Adrenal gland (tissue), 12 donors: ENCODE results near the gene PSMB2. TPM values are rescaled to one million over a fixed set of nuclear protein-coding genes. Genes with fewer than 3 reads are reported as not detected.

Experiments used
- DNase-seq, 7 donors: peaks; one replicate each; pipeline ENCODE4 v3.0.0-alpha.2; 2019 to 2020
- H3K27ac ChIP-seq, 5 donors: fragments of 200-600 bp; sonication (generic) in 4 of 5; 1 replicate in 3 of 5; 2 replicates in 2 of 5; pipeline versions ENCODE4 v1.5.1 to v1.8.0; 2016 to 2020; ENCODE audit warnings: mild to moderate bottlenecking in 1 of 5
- H3K27me3 ChIP-seq: fragments of 200-600 bp; 2 replicates; pipeline ENCODE4 v1.8.0; 2021
- H3K36me3 ChIP-seq, 2 donors: fragments of 200-600 bp; replicated peaks in 1 of 2; 1 replicate in 1 of 2; 2 replicates in 1 of 2; pipeline versions ENCODE4 v1.5.1 to v1.8.0; 2018 to 2022
- H3K4me1 ChIP-seq, 2 donors: fragments of 200-600 bp; replicated peaks in 1 of 2; 1 replicate in 1 of 2; 2 replicates in 1 of 2; pipeline versions ENCODE4 v1.5.1 to v1.8.0; 2018 to 2021
- H3K4me3 ChIP-seq, 4 donors: fragments of 200-600 bp; sonication (generic) in 3 of 4; one replicate each; pipeline ENCODE4 v1.5.1; 2016 to 2018
- H3K9me3 ChIP-seq, 3 donors: fragments of 200-600 bp; sonication (generic) in 1 of 3; replicated peaks in 1 of 3; 1 replicate in 2 of 3; 2 replicates in 1 of 3; pipeline versions ENCODE4 v1.5.1 to v1.8.0; 2016 to 2021
- CTCF ChIP-seq, 6 experiments: fragments of 450-650 bp in 4 of 6; fragments of 200-600 bp in 2 of 6; sonication (generic) in 1 of 6; IDR thresholded peaks; 1 replicate in 5 of 6; 2 replicates in 1 of 6; pipeline versions ENCODE4 v1.5.1 to v1.8.0; 2016 to 2021; ENCODE audit warnings: antibody characterized with exemption in 6 of 6, mild to moderate bottlenecking in 2 of 6, moderate library complexity in 1 of 6
- POLR2A ChIP-seq, 2 donors: fragments of 450-650 bp; IDR thresholded peaks; one replicate each; pipeline ENCODE4 v1.6.1; 2017; ENCODE audit warnings: antibody characterized with exemption in 2 of 2, mild to moderate bottlenecking in 2 of 2, moderate library complexity in 1 of 2
- WGBS, 4 donors: extraction: QIAGEN DNeasy Blood & Tissue Kit in 2 of 4; methylation state at CpG; one replicate each; pipeline versions ENCODE4 v1.1.5 to v1.1.7; 2013 to 2017; 5-methylcytosine and 5-hydroxymethylcytosine counted together
- intact Hi-C, 2 donors: fragments of 100-400 bp; cut with DNase I; formaldehyde crosslinking; loops; one replicate each; pipeline versions ENCODE4 v1.14.1 to v1.15.0; 2022 to 2023
- polyA plus RNA-seq, 3 donors: library from polyadenylated mRNA; stranded (reverse); fragments of 200-250 nt in 2 of 3; fragments of 350-450 nt in 1 of 3; fragmentation: Illumina TruSeq in 1 of 3; extraction: RNeasy Lipid Tissue Mini Kit (QIAGEN cat#74804) in 1 of 3; gene quantifications; one replicate each; pipeline ENCODE4 v1.2.3, GENCODE V29; 2013 to 2014
- total RNA-seq, 9 donors: library from RNA; depleted of rRNA in 4 of 9; stranded (reverse); fragments of >200 nt in 4 of 9; fragments of 120-200 nt in 1 of 9; fragmentation: NEBNext Ultra II Directional in 1 of 9; extraction: Animal tissue kit (Norgen Biotek cat#: 25700) in 1 of 9; gene quantifications; one replicate each; pipeline versions ENCODE4 v1.1.0 to v1.2.4, GENCODE V29; 2013 to 2023
- donor health status: healthy with polysubstance abuse.
- donor health status: Bipolar disorder and iron deficiency.
- donor health status: DM: yes; HTN: yes; CAD: no.
- donor health status: DM: no; HTN: no; CAD: no.
- donor health status: DM: no; HTN: no; CAD: no.
- donor health status: DM: yes; HTN: yes; CAD: no.

Gene PSMB2
- total and polyA plus RNA-seq, 12 donors: 23.5 to 120 (median 51.0) TPM

GRCh38 chr1:35672116-35672515 is 30.8 kb upstream of the PSMB2 start:
- TF ChIP-seq CTCF (IDR thresholded peaks at IDR 0.05): no peak
- no peaks in the 10 kb centered on the region for H3K36me3 ChIP-seq

GRCh38 chr1:35668506-35668905 is 27.2 kb upstream of the PSMB2 start:
- H3K4me3 ChIP-seq: no peak overlapping the region
- intact Hi-C loops: no loop called here
- H3K27ac ChIP-seq: no peak overlapping the region
- TF ChIP-seq POLR2A (IDR thresholded peaks at IDR 0.05): no peak
- no peak for TF ChIP-seq CTCF (IDR thresholded peaks at IDR 0.05)
- DNase-seq: no peak
- no peaks in the 10 kb centered on the region for H3K4me1 ChIP-seq
- 69 to 74% (median 70%) methylated on average over 5 of the region's 5 CpGs for WGBS, 4 donors
- H3K9me3 ChIP-seq: no peaks in the 10 kb centered on the region
- H3K36me3 ChIP-seq: no peaks in the 10 kb centered on the region
- H3K27me3 ChIP-seq: peaks cover 4% of the 10 kb centered on the region

More at GRCh38 chr1:35672116-35672515, 30.8 kb upstream of the PSMB2 start:
- WGBS, 4 donors: 70 to 81% (median 76%) methylated on average over 4 to 6 of the region's 6 CpGs
- no peak for DNase-seq
- no peaks in the 10 kb centered on the region for H3K4me1 ChIP-seq
- intact Hi-C loops: no loop called here
- H3K9me3 ChIP-seq: no peaks in the 10 kb centered on the region
- no peaks in the 10 kb centered on the region for H3K27me3 ChIP-seq
- no peak overlapping the region for H3K4me3 ChIP-seq
- no peak overlapping the region for H3K27ac ChIP-seq

- DNase-seq: no peak
- no peak overlapping the region for H3K4me3 ChIP-seq
- WGBS, 4 donors: 33 to 64% (median 41%) methylated on average over 1 of the region's 1 CpG
- no peaks in the 10 kb centered on the region for H3K9me3 ChIP-seq
- H3K27ac ChIP-seq: no peak overlapping the region
- H3K36me3 ChIP-seq: no peaks in the 10 kb centered on the region
- peaks cover 4% of the 10 kb centered on the region for H3K27me3 ChIP-seq
- intact Hi-C loops: no loop called here
- TF ChIP-seq CTCF (IDR thresholded peaks at IDR 0.05) (no peak), POLR2A (IDR thresholded peaks at IDR 0.05) (no peak)
- no peaks in the 10 kb centered on the region for H3K4me1 ChIP-seq
Measured at GRCh38 chr1:35666916-35667315, 25.6 kb upstream of the PSMB2 start.

- Histone ChIP-seq H3K4me1 (no peaks in the 10 kb centered on the region), H3K27ac (no peak overlapping the region), H3K27me3 (peaks cover 4% of the 10 kb centered on the region), H3K4me3 (no peak overlapping the region), H3K9me3 (no peaks in the 10 kb centered on the region), H3K36me3 (no peaks in the 10 kb centered on the region)
- TF ChIP-seq CTCF (IDR thresholded peaks at IDR 0.05) (no peak), POLR2A (IDR thresholded peaks at IDR 0.05) (no peak)
- intact Hi-C loops: no loop called here
- DNase-seq: no peak
- 74 to 85% (median 81%) methylated on average over 2 of the region's 2 CpGs for WGBS, 4 donors
Measured at GRCh38 chr1:35666216-35666615, 24.9 kb upstream of the PSMB2 start.
